ENCODE results near the gene GPX1. TPM values are rescaled to one million over a fixed set of nuclear protein-coding genes. Genes with fewer than 3 reads are reported as not detected.
"Not testable (repeated sequence)": the region's sequence is repeated elsewhere in the genome, so short reads cannot be mapped to it uniquely, and the experiment has no call there.

GPX1 gene
- total and polyA plus RNA-seq, 2 donors (not counting 1 experiment from before 2014, with no cell fraction given): 79.5 to 180 TPM

- ATAC-seq (ENCODE audit: low read depth); H4K20me1 ChIP-seq (ENCODE audit: control insufficient read depth, insufficient read depth, low read length, poor library complexity, severe bottlenecking); H2AFZ ChIP-seq (ENCODE audit: insufficient read depth, low read depth, low read length, poor library complexity, severe bottlenecking); H3K9me3 ChIP-seq (ENCODE audit: control extremely low read depth in 1 of 3, control insufficient read depth in 2 of 3, insufficient read depth in 1 of 3, low read length in 2 of 3); H3K27ac ChIP-seq (ENCODE audit: low read length in 2 of 2); H3K4me3 ChIP-seq (ENCODE audit: control extremely low read depth in 1 of 5, extremely low read depth in 1 of 5, insufficient read depth in 1 of 5, low read depth in 2 of 5, low read length in 4 of 5); H3K36me3 ChIP-seq (replicated peaks in 1 of 2; ENCODE audit: control extremely low read depth in 1 of 2, control insufficient read depth in 1 of 2, extremely low read depth in 1 of 2, insufficient read depth in 2 of 2, low read length in 1 of 2); H3K9me3 Mint-ChIP-seq (ENCODE audit: insufficient read depth); DNase-seq; H3K4me3 Mint-ChIP-seq; H3K27me3 ChIP-seq (replicated peaks in 1 of 4; ENCODE audit: control extremely low read depth in 1 of 4, control insufficient read depth in 3 of 4, insufficient read depth in 4 of 4, low read length in 3 of 4); H3K9ac ChIP-seq (ENCODE audit: low read length); H3K4me2 ChIP-seq (replicated peaks; ENCODE audit: low read depth, low read length, poor library complexity, severe bottlenecking); H3K27ac Mint-ChIP-seq; POLR2A ChIA-PET; CTCF ChIA-PET; H3K27me3 Mint-ChIP-seq: not testable (repeated sequence)
- peaks cover 52% of the 10 kb centered on the region for H3K4me1 Mint-ChIP-seq
- WGBS (ENCODE audit: insufficient coverage): 100% methylated on average over 1 of the region's 12 CpGs
- H3K79me2 ChIP-seq (ENCODE audit: control insufficient read depth, insufficient read depth, low read length): peaks cover 25% of the 10 kb centered on the region
- intact Hi-C loops (cut with micrococcal nuclease): loop anchor here (10.0 kb wide), 1 partner anchor 886 kb away; the partner anchor contains the start of gene GNAI2
- H3K4me1 ChIP-seq (ENCODE audit: control insufficient read depth in 2 of 2, insufficient read depth in 2 of 2, low read length in 2 of 2): peaks cover 56 to 65% of the 10 kb centered on the region in 2 donors
Measured at GRCh38 chr3:49348361-49348760, 9.8 kb downstream of the GPX1 start.

- Histone ChIP-seq H4K20me1 (ENCODE audit: control insufficient read depth, insufficient read depth, low read length, poor library complexity, severe bottlenecking) (no peaks in the 10 kb centered on the region), H3K4me2 (replicated peaks; ENCODE audit: low read depth, low read length, poor library complexity, severe bottlenecking) (peak overlapping the region; percentile 35), H3K9me3 (ENCODE audit: control extremely low read depth in 1 of 3, control insufficient read depth in 2 of 3, insufficient read depth in 1 of 3, low read length in 2 of 3) (no peaks in the 10 kb centered on the region), H3K27ac (ENCODE audit: low read length in 2 of 2) (peak overlapping the region; percentile 87 to 93), H3K79me2 (ENCODE audit: control insufficient read depth, insufficient read depth, low read length) (peaks cover 21% of the 10 kb centered on the region), H3K4me1 (ENCODE audit: control insufficient read depth in 2 of 2, insufficient read depth in 2 of 2, low read length in 2 of 2) (peaks cover 60 to 67% of the 10 kb centered on the region in 2 donors), H3K36me3 (replicated peaks in 1 of 2; ENCODE audit: control extremely low read depth in 1 of 2, control insufficient read depth in 1 of 2, extremely low read depth in 1 of 2, insufficient read depth in 2 of 2, low read length in 1 of 2) (no peaks in the 10 kb centered on the region), H3K4me3 (ENCODE audit: control extremely low read depth in 1 of 5, extremely low read depth in 1 of 5, insufficient read depth in 1 of 5, low read depth in 2 of 5, low read length in 4 of 5) (no peak overlapping the region), H2AFZ (ENCODE audit: insufficient read depth, low read depth, low read length, poor library complexity, severe bottlenecking) (no peak overlapping the region), H3K27me3 (replicated peaks in 1 of 4; ENCODE audit: control extremely low read depth in 1 of 4, control insufficient read depth in 3 of 4, insufficient read depth in 4 of 4, low read length in 3 of 4) (no peaks in the 10 kb centered on the region), H3K9ac (ENCODE audit: low read length) (no peak overlapping the region)
- H3K27me3 Mint-ChIP-seq: no peaks in the 10 kb centered on the region
- ChIA-PET CTCF (interaction anchor here (3.6 kb wide), 1 partner anchor 102 kb away, joined by 14 read pairs; no protein-coding TSS in a partner anchor), POLR2A (no interaction called here)
- peak overlapping the region; percentile 99 for H3K27ac Mint-ChIP-seq
- peaks cover 52% of the 10 kb centered on the region for H3K4me1 Mint-ChIP-seq
- intact Hi-C loops (cut with micrococcal nuclease): loop anchor here (10.0 kb wide), 1 partner anchor 888 kb away; the partner anchor contains the start of gene GNAI2
- no peak for DNase-seq
- no CpG with 5 or more reads among the region's 6 CpGs for WGBS (ENCODE audit: insufficient coverage)
- TF ChIP-seq, protein P1, sequence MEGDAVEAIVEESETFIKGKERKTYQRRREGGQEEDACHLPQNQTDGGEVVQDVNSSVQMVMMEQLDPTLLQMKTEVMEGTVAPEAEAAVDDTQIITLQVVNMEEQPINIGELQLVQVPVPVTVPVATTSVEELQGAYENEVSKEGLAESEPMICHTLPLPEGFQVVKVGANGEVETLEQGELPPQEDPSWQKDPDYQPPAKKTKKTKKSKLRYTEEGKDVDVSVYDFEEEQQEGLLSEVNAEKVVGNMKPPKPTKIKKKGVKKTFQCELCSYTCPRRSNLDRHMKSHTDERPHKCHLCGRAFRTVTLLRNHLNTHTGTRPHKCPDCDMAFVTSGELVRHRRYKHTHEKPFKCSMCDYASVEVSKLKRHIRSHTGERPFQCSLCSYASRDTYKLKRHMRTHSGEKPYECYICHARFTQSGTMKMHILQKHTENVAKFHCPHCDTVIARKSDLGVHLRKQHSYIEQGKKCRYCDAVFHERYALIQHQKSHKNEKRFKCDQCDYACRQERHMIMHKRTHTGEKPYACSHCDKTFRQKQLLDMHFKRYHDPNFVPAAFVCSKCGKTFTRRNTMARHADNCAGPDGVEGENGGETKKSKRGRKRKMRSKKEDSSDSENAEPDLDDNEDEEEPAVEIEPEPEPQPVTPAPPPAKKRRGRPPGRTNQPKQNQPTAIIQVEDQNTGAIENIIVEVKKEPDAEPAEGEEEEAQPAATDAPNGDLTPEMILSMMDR (IDR thresholded peaks at IDR 0.05): no peak
- no peak for TF ChIP-seq EZH2 (IDR thresholded peaks at IDR 0.05; ENCODE audit: borderline replicate concordance, insufficient read depth, low read depth, low read length, poor library complexity, severe bottlenecking)
- no peaks in the 10 kb centered on the region for H3K9me3 Mint-ChIP-seq (ENCODE audit: insufficient read depth)
- ATAC-seq (ENCODE audit: low read depth): no peak
- peak overlapping the region; percentile 4 for H3K4me3 Mint-ChIP-seq
Measured at GRCh38 chr3:49346797-49347251, 11.3 kb downstream of the GPX1 start.
